K562 (cell line): ENCODE measurements around the gene SAP25. TPM values are rescaled to one million over a fixed set of nuclear protein-coding genes. Genes with fewer than 3 reads are reported as not detected.

Experiments used
- CXXC5 ChIP-seq: fragments of 250-450 bp; sonication (Bioruptor Pico); IDR thresholded peaks from 2 replicates; pipeline ENCODE4 v1.8.0; 2022; ENCODE audit warnings: inconsistent platforms, mild to moderate bottlenecking, moderate library complexity
- ELF1 ChIP-seq: fragments of 200-800 bp; sonication (Bioruptor generic); IDR thresholded peaks from 2 replicates; pipeline ENCODE4 v1.6.1; 2016; ENCODE audit warnings: missing genetic modification characterization, missing compliant biosample characterization
- FOSL1 ChIP-seq: fragments of 200-800 bp; sonication (Bioruptor generic); conservative IDR thresholded peaks from 2 replicates; pipeline ENCODE4 v1.6.1; 2016; ENCODE audit warnings: missing genetic modification characterization, missing compliant biosample characterization
- MNT ChIP-seq, 2 experiments: fragments of 450-650 bp; conservative IDR thresholded peaks; 2 replicates each; pipeline ENCODE4 v1.6.1; 2017; ENCODE audit warnings: mild to moderate bottlenecking in 2 of 2, moderate library complexity in 2 of 2
- MYC ChIP-seq, 2 experiments: fragments of 250-450 bp in 1 of 2; sonication (Bioruptor Pico) in 1 of 2; IDR thresholded peaks; 2 replicates each; pipeline versions ENCODE4 v1.5.1 to v1.6.1; 2012 to 2021; ENCODE audit warnings: low read depth in 2 of 2, borderline replicate concordance in 1 of 2, improper control_type of control experiment in 1 of 2, low read length in 1 of 2, mild to moderate bottlenecking in 1 of 2, moderate library complexity in 1 of 2
- NR0B1 ChIP-seq: fragments of 450-650 bp; IDR thresholded peaks from one replicate; pipeline ENCODE4 v1.6.1; 2018; ENCODE audit warnings: mild to moderate bottlenecking, moderate library complexity; ENCODE audit not compliant: partially characterized antibody
- RAD21 ChIP-seq, 2 experiments: fragments of 250-450 bp in 1 of 2; fragments of 450-650 bp in 1 of 2; sonication (Bioruptor Pico) in 1 of 2; formaldehyde crosslinking in 1 of 2; IDR thresholded peaks in 1 of 2; conservative IDR thresholded peaks in 1 of 2; 2 replicates each; pipeline versions ENCODE4 v1.4.0 to v1.8.0; 2020 to 2022; ENCODE audit warnings: mild to moderate bottlenecking in 2 of 2, moderate library complexity in 1 of 2
- RBBP5 ChIP-seq: fragments of 200-600 bp; sonication (generic); IDR thresholded peaks from 2 replicates; pipeline ENCODE4 v1.6.1; 2012; ENCODE audit warnings: borderline replicate concordance, mild to moderate bottlenecking, low read length, control low read depth, inconsistent platforms; ENCODE audit not compliant: insufficient read depth, poor library complexity, severe bottlenecking
- RCOR1 ChIP-seq, 2 experiments: IDR thresholded peaks; 2 replicates each; pipeline ENCODE4 v1.6.1; 2012; ENCODE audit warnings: low read depth in 2 of 2, low read length in 2 of 2, borderline replicate concordance in 1 of 2, improper control_type of control experiment in 1 of 2
- SAFB2 ChIP-seq: fragments of 200-400 bp; formaldehyde crosslinking; IDR thresholded peaks from 2 replicates; pipeline ENCODE4 v1.6.1; 2018; ENCODE audit warnings: borderline replicate concordance, low read length, low read depth, moderate library complexity; ENCODE audit not compliant: severe bottlenecking
- TFAP4 ChIP-seq: sonication (generic); formaldehyde crosslinking; IDR thresholded peaks from 2 replicates; pipeline ENCODE4 v1.8.0; 2022; ENCODE audit warnings: missing genetic modification reagents, mild to moderate bottlenecking, moderate library complexity, borderline replicate concordance
- ZEB2 ChIP-seq: fragments of 450-650 bp; IDR thresholded peaks from 2 replicates; pipeline ENCODE4 v1.6.1; 2016
- ZNF316 ChIP-seq: fragments of 450-650 bp; IDR thresholded peaks from 2 replicates; pipeline ENCODE4 v1.6.1; 2016
- polyA plus RNA-seq, 8 experiments: library from polyadenylated mRNA; depleted of rRNA in 4 of 8; stranded (reverse) in 5 of 8; unstranded in 3 of 8; fragments of >200 nt; fragmentation: Nextera tagmentation in 2 of 8; fragmentation: Illumina TruSeq in 1 of 8; extraction: Ambion mirVana in 2 of 8; extraction: Trizol in 1 of 8; gene quantifications; 2 replicates each; pipeline versions ENCODE4 v1.2.1 to v1.2.3, GENCODE V29; 2011 to 2014; ENCODE audit warnings: inconsistent platforms in 1 of 8, missing spikeins in 1 of 8
- total RNA-seq, 7 experiments: library from RNA; depleted of rRNA in 6 of 7; stranded (reverse); fragments of >200 nt in 6 of 7; fragmentation: Illumina TruSeq in 2 of 7; extraction: Trizol in 2 of 7; gene quantifications; 2 replicates each; pipeline versions ENCODE4 v1.2.1 to v1.2.3, GENCODE V29; 2011 to 2021; ENCODE audit warnings: low replicate concordance in 1 of 7

The SAP25 gene
- total and polyA plus RNA-seq, 9 of the 15 experiments (the other 6 are each of a cell fraction or from before 2014, with no cell fraction given) = 0.13 to 5.3 (median 0.78) TPM; not detected in 1

GRCh38 chr7:100545360-100546128, 28.2 kb downstream of the SAP25 start (continued):
- TF ChIP-seq NR0B1 = no peak
- TF ChIP-seq MYC (IDR thresholded peaks at IDR 0.05; ENCODE audit: low read depth, low read length) = peak; percentile 54; the same call in 1 of the 2 replicates
- TF ChIP-seq MYC (CRISPR knock-in tag; IDR thresholded peaks at IDR 0.05; ENCODE audit: borderline replicate concordance, low read depth) = 0 out of 2 replicates have a peak, but pooled peaks have one; percentile 30
- TF ChIP-seq ELF1 (tag) = peak; percentile 41; the same call in 1 of the 2 replicates
- peak in 1 of 2 experiments; percentile 5; a peak in 1 of 4 replicates for TF ChIP-seq RCOR1 (IDR thresholded peaks at IDR 0.05; ENCODE audit: borderline replicate concordance in 1 of 2, low read depth in 2 of 2, low read length in 2 of 2)
- peak; percentile 18; the same call in 1 of the 2 replicates for TF ChIP-seq TFAP4 (CRISPR knock-in tag)
- TF ChIP-seq RBBP5 = peak; percentile 33
- no peak for TF ChIP-seq SAFB2
- TF ChIP-seq MNT (conservative IDR thresholded peaks at IDR 0.05) = peak in 1 of 2 experiments; percentile 45; a peak in 1 of 4 replicates
- peak; percentile 87 for TF ChIP-seq FOSL1 (tag)
- TF ChIP-seq CXXC5 (CRISPR knock-in tag) = 0 out of 2 replicates have a peak, but pooled peaks have one; percentile 24
- TF ChIP-seq RAD21 (CRISPR knock-in tag; conservative IDR thresholded peaks at IDR 0.05 in 1 of 2, IDR thresholded peaks at IDR 0.05 in 1 of 2) = 0 out of 4 replicates have a peak, but pooled peaks of 1 of the 2 experiments have one; percentile 16
- no peak for TF ChIP-seq ZNF316
- TF ChIP-seq ZEB2 = 0 out of 2 replicates have a peak, but pooled peaks have one; percentile 33
